GM19468 (cell line): ENCODE results near the gene CRYL1.

ENCODE experiments used
- ATAC-seq: cut with Tn5 transposase; IDR thresholded peaks from one replicate; pipeline ENCODE4 v1.9.1; 2021; ENCODE audit warnings: mild to moderate bottlenecking, moderate library complexity, moderate number of reproducible peaks; ENCODE audit not compliant: unreplicated experiment; ENCODE audit errors: extremely low read depth

CRYL1 gene

DNA sequence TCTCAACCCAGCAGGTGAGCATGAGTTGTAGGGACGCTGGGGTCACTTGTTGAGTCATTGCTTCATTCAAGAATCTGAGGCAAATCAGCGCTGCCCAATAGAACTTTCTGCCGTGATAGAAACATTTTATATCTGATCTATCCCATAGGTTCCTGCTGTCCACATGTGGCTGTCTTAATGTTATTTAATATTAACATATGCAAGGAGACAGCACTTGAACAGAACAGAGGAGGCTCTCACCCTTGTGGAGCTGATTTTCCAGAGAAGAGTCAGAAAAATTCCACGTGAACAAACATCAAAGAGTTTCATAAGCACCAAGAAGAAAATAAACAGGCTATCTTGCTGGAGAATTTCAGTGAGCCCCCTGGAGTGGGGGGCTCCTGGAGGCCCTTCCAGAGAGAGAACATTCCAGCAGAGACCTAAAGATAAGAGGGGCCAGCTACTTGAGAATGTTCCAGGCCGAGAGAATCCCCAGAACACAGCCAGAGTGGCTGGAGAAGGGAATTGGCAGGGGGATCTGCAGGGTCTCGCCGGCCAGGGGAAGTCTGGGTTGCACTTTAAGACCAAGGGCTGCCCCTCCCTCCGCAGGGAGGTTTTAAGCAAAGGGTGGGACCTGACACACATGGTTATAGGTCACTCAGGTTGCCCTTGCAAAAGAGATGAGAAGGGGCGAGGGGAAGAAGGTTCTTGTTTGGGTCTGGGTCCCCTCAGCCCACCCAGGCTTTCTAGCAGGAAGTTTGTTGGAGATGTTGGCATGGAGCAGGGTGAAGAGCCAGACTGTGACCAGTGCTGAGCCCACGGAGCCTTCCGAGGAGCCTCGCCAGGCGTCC, 135.7 kb downstream of the CRYL1 start:
- no peak for ATAC-seq

- no peak for ATAC-seq
These were observed 137.5 kb downstream of the CRYL1 start for GRCh38 chr13:20388184-20388583.

- ATAC-seq = no peak
These were observed 138.2 kb downstream of the CRYL1 start for GRCh38 chr13:20387441-20387971.

GRCh38 chr13:20387006-20387405, 138.7 kb downstream of the CRYL1 start:
- no peak for ATAC-seq

DNA sequence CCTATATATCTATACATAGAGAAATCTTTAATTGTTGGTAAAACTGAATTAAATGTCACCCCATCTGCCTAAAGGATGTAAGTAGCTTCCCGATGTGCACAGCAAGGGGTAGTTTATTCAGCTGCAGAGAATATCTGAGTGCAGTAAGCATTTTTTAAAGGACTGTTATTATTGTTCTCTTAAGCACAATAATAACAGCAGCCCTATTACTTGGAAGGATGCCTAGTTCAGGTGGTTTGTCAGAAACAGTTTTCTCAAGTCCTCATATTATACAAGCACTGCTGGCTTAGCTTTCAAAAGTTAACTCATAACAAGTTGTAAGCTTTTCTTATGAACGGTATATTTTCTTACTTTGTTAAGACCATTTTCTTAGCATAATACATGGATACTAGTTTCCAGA, 142.6 kb downstream of the CRYL1 start:
- no peak for ATAC-seq

- ATAC-seq = no peak
These were observed 144.3 kb downstream of the CRYL1 start for GRCh38 chr13:20381401-20381800.

- no peak for ATAC-seq
These were observed 146.9 kb downstream of the CRYL1 start for GRCh38 chr13:20378721-20379120.

GRCh38 chr13:20377720-20378119, 147.9 kb downstream of the CRYL1 start:
- ATAC-seq = no peak

- no peak for ATAC-seq
These were observed 149.8 kb downstream of the CRYL1 start for GRCh38 chr13:20375871-20376270.

GRCh38 chr13:20373861-20374260, 151.8 kb downstream of the CRYL1 start:
- ATAC-seq = no peak

GRCh38 chr13:20371825-20372224, 153.8 kb downstream of the CRYL1 start:
- ATAC-seq = no peak

- ATAC-seq = no peak
These were observed 154.7 kb downstream of the CRYL1 start for GRCh38 chr13:20370815-20371421.

GRCh38 chr13:20369886-20370361, 155.7 kb downstream of the CRYL1 start:
- no peak for ATAC-seq

DNA sequence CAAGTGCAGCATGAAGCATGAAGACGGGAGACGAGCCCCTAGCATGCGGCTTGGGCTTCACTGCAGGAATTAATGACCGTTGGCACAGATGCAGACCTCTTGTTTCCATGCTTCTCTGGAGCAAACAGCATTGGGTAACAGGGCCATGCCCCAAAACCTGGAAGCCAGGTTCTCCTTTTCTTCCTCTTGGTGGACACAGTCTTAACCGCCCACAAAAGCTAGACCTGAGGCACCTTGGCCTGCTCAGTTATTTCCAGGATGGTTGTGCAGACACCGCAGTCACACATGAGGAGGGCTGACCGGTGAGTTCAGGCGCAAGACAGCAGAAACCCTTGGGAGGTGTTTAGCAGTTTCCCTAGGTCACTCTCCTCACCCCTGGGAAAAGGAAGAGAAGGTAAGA, 159.6 kb downstream of the CRYL1 start:
- ATAC-seq = no peak

- ATAC-seq = no peak
These were observed 162.1 kb downstream of the CRYL1 start for GRCh38 chr13:20363603-20364002.

- ATAC-seq = no peak
These were observed 162.5 kb downstream of the CRYL1 start for GRCh38 chr13:20363172-20363571.

DNA sequence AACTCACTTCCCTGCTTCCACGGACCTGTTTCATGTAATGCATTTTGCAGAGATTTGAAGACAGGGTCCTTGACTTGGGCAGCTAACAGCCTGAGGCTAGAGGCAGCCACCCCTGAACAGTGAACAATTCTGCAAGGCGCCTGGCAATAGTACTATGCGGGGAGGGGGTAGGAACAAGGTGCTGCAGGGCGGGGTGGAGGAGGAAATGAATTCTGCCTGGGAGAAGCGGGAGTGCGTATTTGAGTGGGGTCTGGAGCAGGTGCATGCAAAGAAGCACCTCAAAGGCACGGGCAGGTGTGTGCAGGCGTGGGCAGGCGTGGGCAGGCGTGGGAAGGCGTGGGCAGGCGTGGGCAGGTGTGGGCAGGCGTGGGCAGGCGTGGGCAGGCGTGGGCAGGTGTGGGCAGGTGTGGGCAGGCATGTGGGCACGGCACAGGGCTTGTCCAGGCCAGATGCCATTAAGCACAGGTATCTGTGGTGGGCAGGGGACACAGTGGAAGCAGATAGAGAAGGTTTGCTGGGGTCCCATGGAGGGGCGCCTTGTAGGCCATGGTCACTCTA, 163.1 kb downstream of the CRYL1 start:
- ATAC-seq = no peak

DNA sequence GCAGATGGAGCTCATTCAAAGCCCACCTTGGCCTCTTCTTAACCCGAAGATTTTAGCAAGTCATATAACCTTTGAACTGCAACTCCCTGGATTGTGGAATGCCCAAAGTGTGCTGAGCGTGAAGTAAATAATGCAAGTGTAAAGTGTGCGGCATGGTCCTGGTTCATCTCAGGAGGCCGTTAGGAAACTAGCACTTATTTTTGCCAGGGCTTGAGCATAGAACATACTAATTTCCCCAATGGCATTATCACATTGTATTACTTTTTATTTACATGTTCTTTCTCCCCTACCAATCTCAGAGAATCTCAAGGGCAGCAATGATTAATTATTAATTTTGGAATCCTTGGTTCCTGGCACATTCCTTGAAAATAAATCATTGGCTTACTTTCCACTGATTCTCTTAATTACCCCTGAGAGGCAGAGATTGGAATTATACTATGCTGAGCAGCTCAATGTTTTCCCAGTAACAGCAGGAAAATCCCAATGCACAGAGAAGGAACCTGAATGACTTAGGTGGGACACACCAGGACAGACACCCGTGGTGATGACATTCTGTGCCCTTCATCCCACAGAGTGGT, 164.7 kb downstream of the CRYL1 start:
- ATAC-seq = no peak

- ATAC-seq = no peak
These were observed 165.6 kb downstream of the CRYL1 start for GRCh38 chr13:20360041-20360491.

DNA sequence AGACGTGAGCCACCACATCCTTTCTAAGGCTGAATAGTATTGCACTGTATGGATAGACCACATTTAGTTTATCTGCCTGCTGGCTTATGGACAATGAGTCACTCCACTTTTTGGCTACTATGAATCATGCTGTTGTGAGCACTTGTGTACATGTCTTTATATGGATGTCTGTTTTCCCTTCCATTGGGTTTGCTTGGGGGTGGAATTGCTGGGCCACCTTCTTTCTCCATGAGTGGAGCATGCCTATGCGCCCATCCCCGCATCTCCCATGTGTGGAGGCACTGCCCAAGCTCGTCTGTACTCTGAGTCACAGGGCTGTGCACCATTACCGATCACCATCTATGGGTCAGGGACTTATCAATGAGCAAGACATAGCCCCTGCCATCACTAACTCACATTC, 166.3 kb downstream of the CRYL1 start:
- no peak for ATAC-seq

- ATAC-seq = no peak
These were observed 167.6 kb downstream of the CRYL1 start for GRCh38 chr13:20358022-20358421.
